Activated CD4-positive, alpha-beta memory T cell treated with anti-CD3 and anti-CD28 coated beads, Interleukin-2, amount 10 ng/mL, durations not matched to agents 7 days and 5 days (primary cell): Measurements from ENCODE around the gene TCEAL2. TPM values are rescaled to one million over a fixed set of nuclear protein-coding genes. Genes with fewer than 3 reads are reported as not detected.
"Not testable (repeated sequence)": the region's sequence is repeated elsewhere in the genome, so short reads cannot be mapped to it uniquely, and the experiment has no call there.

Experiments used
- CTCF ChIA-PET: fragments of 350-600 bp; sonication (Branson Sonifier 250); formaldehyde crosslinking; loops from one replicate; lab custom pipeline; 2021; ENCODE audit warnings: antibody characterized with exemption, inconsistent platforms; lab: Charles Lee
- POLR2A ChIA-PET: fragments of 350-600 bp; sonication (Branson Sonifier 250); formaldehyde crosslinking; loops from one replicate; lab custom pipeline; 2021; ENCODE audit warnings: antibody characterized with exemption; lab: Charles Lee
- DNase-seq: peaks from one replicate; pipeline ENCODE4 v3.0.0-alpha.2; 2020
- H3K27ac Mint-ChIP-seq: one replicate; pipeline ENCODE4 v1.8.0; 2021; ENCODE audit warnings: mild to moderate bottlenecking, mixed read lengths
- H3K27me3 Mint-ChIP-seq: one replicate; pipeline ENCODE4 v1.8.0; 2021; ENCODE audit warnings: mixed read lengths
- H3K36me3 Mint-ChIP-seq: one replicate; pipeline ENCODE4 v1.8.0; 2021; ENCODE audit warnings: low read depth, mixed read lengths
- H3K4me1 Mint-ChIP-seq: one replicate; pipeline ENCODE4 v1.8.0; 2021; ENCODE audit warnings: mixed read lengths
- H3K4me3 Mint-ChIP-seq: one replicate; pipeline ENCODE4 v1.8.0; 2021; ENCODE audit warnings: mild to moderate bottlenecking, mixed read lengths
- H3K9me3 Mint-ChIP-seq: one replicate; pipeline ENCODE4 v1.8.0; 2021; ENCODE audit warnings: mixed read lengths
- total RNA-seq, 2 experiments: library from RNA; stranded (reverse); gene quantifications; one replicate each; pipeline ENCODE4 v1.2.3, GENCODE V29; 2021

The TCEAL2 gene
- not detected for total RNA-seq

DNA sequence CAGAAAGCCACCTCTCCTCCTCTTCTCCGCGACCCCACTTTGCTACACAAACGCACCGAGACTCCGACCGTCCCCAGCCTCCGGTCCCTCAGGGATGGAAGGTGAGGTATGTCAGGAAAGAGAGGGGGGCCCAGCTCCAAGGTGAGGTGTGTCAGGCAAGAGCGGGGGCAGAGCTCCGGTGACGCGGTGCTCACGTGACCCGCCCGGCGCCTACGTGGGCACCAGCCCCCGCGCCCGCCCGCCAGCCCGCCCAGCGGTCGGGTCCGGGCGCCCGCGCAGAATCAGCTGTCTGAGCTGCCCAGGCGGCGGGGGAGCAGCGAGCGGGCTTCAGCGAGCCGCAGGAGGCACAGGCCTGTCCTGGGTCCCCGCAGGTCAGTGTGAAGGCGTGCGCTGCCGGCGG, at the start of gene TCEAL2:
Gene TCEAL2, plus strand, starts transcription at position 244 of the 400 bp plus-strand sequence. CDS start 1,152 bp downstream, outside the sequence.
- H3K27ac Mint-ChIP-seq, DNase-seq: not testable (repeated sequence)

GRCh38 chrX:102077426-102077825, 48.1 kb upstream of the TCEAL2 start:
- no peak for DNase-seq
- no peak overlapping the region for H3K27ac Mint-ChIP-seq
- ChIA-PET CTCF (no interaction called here), POLR2A (no interaction called here)
- H3K36me3 Mint-ChIP-seq, result no peaks in the 10 kb centered on the region
- no peaks in the 10 kb centered on the region for H3K9me3 Mint-ChIP-seq
- H3K27me3 Mint-ChIP-seq, result peaks cover 2% of the 10 kb centered on the region
- no peaks in the 10 kb centered on the region for H3K4me1 Mint-ChIP-seq
- H3K4me3 Mint-ChIP-seq, result no peak overlapping the region

More for the DNA sequence above, at the start of gene TCEAL2:
- H3K4me1 Mint-ChIP-seq, POLR2A ChIA-PET, CTCF ChIA-PET, H3K36me3 Mint-ChIP-seq, H3K9me3 Mint-ChIP-seq: not testable (repeated sequence)
- H3K27me3 Mint-ChIP-seq, result peaks cover 34% of the 10 kb centered on the region
- peak within 1 kb of the TSS; percentile 41 for H3K4me3 Mint-ChIP-seq

DNA sequence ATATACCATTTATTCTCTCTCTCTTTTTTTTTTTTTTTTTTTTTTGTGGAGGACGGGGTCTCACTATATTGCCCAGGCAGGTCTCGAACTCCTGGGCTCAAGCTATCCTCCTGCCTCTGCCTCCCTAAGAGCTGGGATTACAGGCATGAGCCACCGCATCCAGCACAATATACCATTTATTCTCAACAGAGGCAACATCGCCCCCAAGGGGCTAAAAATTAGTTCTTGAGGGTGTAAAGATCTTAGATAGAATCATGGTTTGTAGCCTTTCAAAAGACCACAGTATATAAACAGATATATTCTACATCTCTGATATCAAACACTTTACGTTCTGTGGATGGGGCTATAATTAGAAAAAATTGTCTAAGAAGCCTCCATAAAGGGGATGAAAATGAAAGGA, 39.8 kb upstream of the TCEAL2 start:
- H3K4me3 Mint-ChIP-seq, result no peak overlapping the region
- H3K36me3 Mint-ChIP-seq, result no peaks in the 10 kb centered on the region
- no peaks in the 10 kb centered on the region for H3K4me1 Mint-ChIP-seq
- DNase-seq, result no peak
- no peak overlapping the region for H3K27ac Mint-ChIP-seq
- H3K27me3 Mint-ChIP-seq, result peaks cover 5% of the 10 kb centered on the region
- POLR2A ChIA-PET, result no interaction called here
- CTCF ChIA-PET, result no interaction called here
- no peaks in the 10 kb centered on the region for H3K9me3 Mint-ChIP-seq

- DNase-seq, result no peak
- ChIA-PET POLR2A (no interaction called here), CTCF (no interaction called here)
- H3K9me3 Mint-ChIP-seq, result no peaks in the 10 kb centered on the region
- no peaks in the 10 kb centered on the region for H3K36me3 Mint-ChIP-seq
- no peaks in the 10 kb centered on the region for H3K27me3 Mint-ChIP-seq
- H3K4me3 Mint-ChIP-seq, result no peak overlapping the region
- no peak overlapping the region for H3K27ac Mint-ChIP-seq
- H3K4me1 Mint-ChIP-seq, result no peaks in the 10 kb centered on the region
These were observed 12.1 kb upstream of the TCEAL2 start for GRCh38 chrX:102113367-102113766.

- Mint-ChIP-seq H3K4me1 (no peaks in the 10 kb centered on the region), H3K27ac (no peak overlapping the region), H3K36me3 (no peaks in the 10 kb centered on the region), H3K27me3 (no peaks in the 10 kb centered on the region), H3K9me3 (no peaks in the 10 kb centered on the region), H3K4me3 (no peak overlapping the region)
- ChIA-PET CTCF (no interaction called here), POLR2A (no interaction called here)
- DNase-seq, result no peak
These were observed 9.7 kb upstream of the TCEAL2 start for GRCh38 chrX:102115748-102116147.

GRCh38 chrX:102125014-102125413, 465 bp upstream of the TCEAL2 start:
- DNase-seq, H3K27ac Mint-ChIP-seq, H3K36me3 Mint-ChIP-seq, H3K9me3 Mint-ChIP-seq, H3K4me1 Mint-ChIP-seq, CTCF ChIA-PET, POLR2A ChIA-PET: not testable (repeated sequence)
- H3K4me3 Mint-ChIP-seq, result peak overlapping the region; percentile 41
- H3K27me3 Mint-ChIP-seq, result peaks cover 34% of the 10 kb centered on the region

- H3K27ac Mint-ChIP-seq, H3K4me3 Mint-ChIP-seq, CTCF ChIA-PET, POLR2A ChIA-PET, DNase-seq, H3K9me3 Mint-ChIP-seq, H3K36me3 Mint-ChIP-seq, H3K4me1 Mint-ChIP-seq: not testable (repeated sequence)
- peaks cover 34% of the 10 kb centered on the region for H3K27me3 Mint-ChIP-seq
These were observed 770 bp downstream of the TCEAL2 start for GRCh38 chrX:102126080-102126818.

DNA sequence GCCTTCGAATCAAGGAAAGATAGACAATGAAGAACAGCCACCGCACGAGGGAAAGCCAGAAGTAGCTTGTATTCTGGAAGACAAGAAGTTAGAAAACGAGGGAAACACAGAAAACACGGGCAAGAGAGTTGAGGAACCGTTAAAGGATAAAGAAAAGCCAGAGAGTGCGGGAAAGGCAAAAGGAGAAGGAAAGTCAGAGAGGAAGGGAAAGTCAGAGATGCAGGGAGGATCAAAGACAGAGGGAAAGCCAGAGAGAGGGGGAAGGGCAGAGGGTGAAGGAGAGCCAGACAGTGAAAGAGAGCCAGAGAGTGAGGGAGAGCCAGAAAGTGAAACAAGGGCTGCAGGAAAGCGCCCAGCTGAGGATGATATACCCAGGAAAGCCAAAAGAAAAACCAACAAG, 1.4 kb downstream of the TCEAL2 start:
- no peak for DNase-seq
- Mint-ChIP-seq H3K4me1 (peaks cover 5% of the 10 kb centered on the region), H3K27me3 (peaks cover 34% of the 10 kb centered on the region), H3K27ac (no peak overlapping the region), H3K9me3 (no peaks in the 10 kb centered on the region), H3K4me3 (no peak overlapping the region), H3K36me3 (no peaks in the 10 kb centered on the region)
- ChIA-PET CTCF (no interaction called here), POLR2A (no interaction called here)

- ChIA-PET POLR2A (no interaction called here), CTCF (no interaction called here)
- Mint-ChIP-seq H3K27ac (no peak overlapping the region), H3K27me3 (peaks cover 25% of the 10 kb centered on the region), H3K4me1 (peaks cover 5% of the 10 kb centered on the region), H3K9me3 (no peaks in the 10 kb centered on the region), H3K36me3 (no peaks in the 10 kb centered on the region), H3K4me3 (no peak overlapping the region)
- no peak for DNase-seq
These were observed 4.0 kb downstream of the TCEAL2 start for GRCh38 chrX:102129473-102129872.

GRCh38 chrX:102138064-102138463, 12.6 kb downstream of the TCEAL2 start:
- CTCF ChIA-PET, result no interaction called here

DNA sequence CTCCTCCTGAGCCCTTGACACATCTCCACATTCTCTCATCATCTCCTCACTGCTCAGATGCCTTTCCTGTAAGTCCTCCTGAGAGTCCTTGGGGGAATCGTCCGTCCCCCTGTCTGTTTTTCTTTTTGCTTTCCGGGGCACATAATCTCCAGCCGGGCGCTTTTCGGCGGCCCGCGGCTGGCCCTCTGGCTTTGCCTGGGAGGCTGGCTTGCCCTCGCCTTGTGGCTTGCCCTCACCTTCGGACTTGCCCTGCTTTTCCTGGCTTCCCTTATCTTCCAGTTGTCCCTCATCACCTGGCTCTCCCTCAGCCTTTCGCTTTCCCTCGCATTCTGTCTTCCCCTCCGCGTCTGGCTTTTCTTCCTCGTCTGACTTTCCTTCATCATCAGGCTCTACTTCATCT, 15.4 kb downstream of the TCEAL2 start:
- H3K27me3 Mint-ChIP-seq, result peaks cover 31% of the 10 kb centered on the region
- H3K4me3 Mint-ChIP-seq, DNase-seq, H3K36me3 Mint-ChIP-seq, H3K4me1 Mint-ChIP-seq, POLR2A ChIA-PET, CTCF ChIA-PET, H3K27ac Mint-ChIP-seq, H3K9me3 Mint-ChIP-seq: not testable (repeated sequence)

More at GRCh38 chrX:102138064-102138463, 12.6 kb downstream of the TCEAL2 start:
- H3K9me3 Mint-ChIP-seq, result no peaks in the 10 kb centered on the region
- POLR2A ChIA-PET, result no interaction called here
- H3K4me1 Mint-ChIP-seq, result no peaks in the 10 kb centered on the region
- H3K27me3 Mint-ChIP-seq, result peaks cover 17% of the 10 kb centered on the region
- no peak for DNase-seq
- no peak overlapping the region for H3K4me3 Mint-ChIP-seq
- H3K36me3 Mint-ChIP-seq, result no peaks in the 10 kb centered on the region
- no peak overlapping the region for H3K27ac Mint-ChIP-seq

DNA sequence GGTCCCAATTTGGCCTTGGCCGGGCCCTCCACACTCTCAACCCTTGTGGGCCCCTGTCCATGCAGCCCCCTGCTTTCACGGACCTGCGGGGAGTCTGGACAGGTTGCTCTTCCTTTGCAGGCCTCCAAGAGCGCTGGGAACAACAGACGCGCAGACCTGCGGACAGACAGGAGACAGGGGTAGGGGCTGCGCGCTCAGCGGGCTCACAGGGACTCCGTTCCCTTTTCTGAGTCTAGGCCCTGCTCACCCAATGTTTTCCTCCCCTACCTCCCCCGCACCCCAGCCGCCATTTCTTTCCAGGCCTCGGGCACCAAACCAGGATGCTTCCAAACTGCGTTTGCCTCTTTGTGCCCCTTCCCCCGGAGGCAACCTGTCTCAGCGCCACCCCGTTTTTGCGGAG, 16.2 kb downstream of the TCEAL2 start:
- H3K36me3 Mint-ChIP-seq, H3K27ac Mint-ChIP-seq, POLR2A ChIA-PET, CTCF ChIA-PET, H3K4me1 Mint-ChIP-seq, H3K9me3 Mint-ChIP-seq, H3K4me3 Mint-ChIP-seq, DNase-seq: not testable (repeated sequence)
- peaks cover 30% of the 10 kb centered on the region for H3K27me3 Mint-ChIP-seq

DNA sequence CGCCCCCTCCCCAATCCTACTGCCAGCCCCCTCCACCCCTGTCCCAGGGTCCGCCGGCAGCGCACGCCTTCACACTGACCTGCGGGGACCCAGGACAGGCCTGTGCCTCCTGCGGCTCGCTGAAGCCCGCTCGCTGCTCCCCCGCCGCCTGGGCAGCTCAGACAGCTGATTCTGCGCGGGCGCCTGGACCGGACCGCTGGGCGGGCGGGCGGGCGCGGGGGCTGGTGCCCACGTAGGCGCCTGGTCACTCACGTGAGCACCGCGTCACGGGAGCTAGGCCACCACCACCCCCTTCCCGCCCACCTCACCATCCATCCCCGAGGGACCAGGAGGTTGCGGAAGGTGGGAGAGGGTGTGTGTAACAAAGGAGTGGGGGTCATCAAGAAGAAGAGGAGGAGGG, 16.8 kb downstream of the TCEAL2 start, which contains the start of gene TCEAL6:
Gene TCEAL6, minus strand, starts transcription at position 208 of the 400 bp plus-strand sequence.
- H3K27ac Mint-ChIP-seq, result not testable (repeated sequence)

More for the DNA sequence above, 16.8 kb downstream of the TCEAL2 start, which contains the start of gene TCEAL6:
- H3K4me1 Mint-ChIP-seq, H3K36me3 Mint-ChIP-seq, CTCF ChIA-PET, DNase-seq, POLR2A ChIA-PET, H3K4me3 Mint-ChIP-seq, H3K9me3 Mint-ChIP-seq: not testable (repeated sequence)
- H3K27me3 Mint-ChIP-seq, result peaks cover 27% of the 10 kb centered on the region
